ENCODE data around the gene KDM1B. TPM values are rescaled to one million over a fixed set of nuclear protein-coding genes. Genes with fewer than 3 reads are reported as not detected.

Gene KDM1B
- total and polyA plus RNA-seq, 2 donors (not counting 1 experiment from before 2014, with no cell fraction given), result 12.0 to 26.1 TPM

DNA sequence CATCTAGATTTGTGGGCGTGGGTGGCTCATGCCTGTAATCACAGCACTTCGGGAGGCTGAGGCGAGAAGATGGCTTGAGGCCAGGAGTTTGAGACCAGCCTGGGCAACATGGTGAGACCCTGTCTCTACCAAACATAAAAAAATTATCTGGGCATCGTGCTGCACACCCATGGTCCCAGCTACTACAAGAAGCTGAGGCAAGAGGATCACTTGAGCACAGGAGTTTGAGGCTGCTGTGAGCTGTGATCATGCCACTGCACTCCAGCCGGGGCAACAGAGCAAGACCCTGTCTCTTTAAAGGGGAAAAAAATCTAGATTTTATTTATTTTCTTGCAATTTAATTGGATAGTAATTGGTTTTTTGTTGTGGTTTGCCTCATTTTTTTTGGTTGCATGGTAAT is 55.5 kb downstream of the KDM1B start:
- no peak for TF ChIP-seq EZH2 (IDR thresholded peaks at IDR 0.05; ENCODE audit: low read length, missing control alignments)
- TF ChIP-seq, protein P1, sequence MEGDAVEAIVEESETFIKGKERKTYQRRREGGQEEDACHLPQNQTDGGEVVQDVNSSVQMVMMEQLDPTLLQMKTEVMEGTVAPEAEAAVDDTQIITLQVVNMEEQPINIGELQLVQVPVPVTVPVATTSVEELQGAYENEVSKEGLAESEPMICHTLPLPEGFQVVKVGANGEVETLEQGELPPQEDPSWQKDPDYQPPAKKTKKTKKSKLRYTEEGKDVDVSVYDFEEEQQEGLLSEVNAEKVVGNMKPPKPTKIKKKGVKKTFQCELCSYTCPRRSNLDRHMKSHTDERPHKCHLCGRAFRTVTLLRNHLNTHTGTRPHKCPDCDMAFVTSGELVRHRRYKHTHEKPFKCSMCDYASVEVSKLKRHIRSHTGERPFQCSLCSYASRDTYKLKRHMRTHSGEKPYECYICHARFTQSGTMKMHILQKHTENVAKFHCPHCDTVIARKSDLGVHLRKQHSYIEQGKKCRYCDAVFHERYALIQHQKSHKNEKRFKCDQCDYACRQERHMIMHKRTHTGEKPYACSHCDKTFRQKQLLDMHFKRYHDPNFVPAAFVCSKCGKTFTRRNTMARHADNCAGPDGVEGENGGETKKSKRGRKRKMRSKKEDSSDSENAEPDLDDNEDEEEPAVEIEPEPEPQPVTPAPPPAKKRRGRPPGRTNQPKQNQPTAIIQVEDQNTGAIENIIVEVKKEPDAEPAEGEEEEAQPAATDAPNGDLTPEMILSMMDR (conservative IDR thresholded peaks at IDR 0.05 in 1 of 2, IDR thresholded peaks at IDR 0.05 in 1 of 2; ENCODE audit: low read depth in 1 of 2, low read length in 2 of 2), result no peak
- Histone ChIP-seq H2AFZ (ENCODE audit: low read length) (no peak overlapping the region), H3K4me1 (ENCODE audit: control insufficient read depth, extremely low read depth, insufficient read depth, low read length) (no peaks in the 10 kb centered on the region), H3K36me3 (ENCODE audit: control insufficient read depth, insufficient read depth, low read length) (no peaks in the 10 kb centered on the region), H3K9me3 (ENCODE audit: control insufficient read depth, insufficient read depth, low read depth, low read length) (no peaks in the 10 kb centered on the region), H4K20me1 (ENCODE audit: control insufficient read depth, extremely low read depth, insufficient read depth, low read length) (no peaks in the 10 kb centered on the region), H3K79me2 (ENCODE audit: control insufficient read depth, insufficient read depth, low read length) (no peaks in the 10 kb centered on the region), H3K4me2 (ENCODE audit: extremely low read depth, insufficient read depth, low read length) (no peak overlapping the region), H3K27me3 (ENCODE audit: control insufficient read depth, insufficient read depth, low read length) (no peaks in the 10 kb centered on the region), H3K9ac (ENCODE audit: insufficient read depth, low read length) (no peak overlapping the region), H3K27ac (ENCODE audit: insufficient read depth, low read length) (no peak overlapping the region), H3K4me3 (replicated peaks in 1 of 4; ENCODE audit: control extremely low read depth in 1 of 4, insufficient read depth in 1 of 4, low read depth in 3 of 4, low read length in 4 of 4) (no peak overlapping the region)
- DNase-seq (ENCODE audit: low read depth in 2 of 2), result no peak

DNA sequence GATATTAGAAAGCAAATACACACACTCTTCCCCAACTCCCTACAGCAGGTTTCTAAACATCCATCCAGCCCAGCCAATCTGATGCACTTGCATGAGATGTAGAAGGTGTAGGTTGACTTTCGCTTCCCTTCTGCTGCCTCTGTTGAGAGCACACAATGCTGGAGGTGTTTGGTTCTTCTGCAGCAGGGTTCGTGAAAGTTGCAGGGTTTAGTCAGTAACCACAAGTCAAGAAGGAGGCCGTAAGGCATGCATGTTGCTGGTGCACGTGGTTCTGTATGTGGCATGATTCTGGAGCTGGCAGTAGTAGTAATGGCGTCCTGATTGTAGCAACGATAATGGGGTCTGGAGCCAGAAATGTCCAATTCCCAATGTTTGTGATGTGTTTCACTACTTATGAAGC is 56.1 kb downstream of the KDM1B start:
- Histone ChIP-seq H3K79me2 (ENCODE audit: control insufficient read depth, insufficient read depth, low read length) (no peaks in the 10 kb centered on the region), H3K9me3 (ENCODE audit: control insufficient read depth, insufficient read depth, low read depth, low read length) (no peaks in the 10 kb centered on the region), H2AFZ (ENCODE audit: low read length) (no peak overlapping the region), H3K4me3 (replicated peaks in 1 of 4; ENCODE audit: control extremely low read depth in 1 of 4, insufficient read depth in 1 of 4, low read depth in 3 of 4, low read length in 4 of 4) (no peak overlapping the region), H3K27ac (ENCODE audit: insufficient read depth, low read length) (no peak overlapping the region), H3K4me1 (ENCODE audit: control insufficient read depth, extremely low read depth, insufficient read depth, low read length) (no peaks in the 10 kb centered on the region), H3K9ac (ENCODE audit: insufficient read depth, low read length) (no peak overlapping the region), H3K27me3 (ENCODE audit: control insufficient read depth, insufficient read depth, low read length) (no peaks in the 10 kb centered on the region), H4K20me1 (ENCODE audit: control insufficient read depth, extremely low read depth, insufficient read depth, low read length) (no peaks in the 10 kb centered on the region), H3K36me3 (ENCODE audit: control insufficient read depth, insufficient read depth, low read length) (no peaks in the 10 kb centered on the region), H3K4me2 (ENCODE audit: extremely low read depth, insufficient read depth, low read length) (no peak overlapping the region)
- TF ChIP-seq, protein P1 (conservative IDR thresholded peaks at IDR 0.05 in 1 of 2, IDR thresholded peaks at IDR 0.05 in 1 of 2; ENCODE audit: low read depth in 1 of 2, low read length in 2 of 2), result no peak
- TF ChIP-seq EZH2 (IDR thresholded peaks at IDR 0.05; ENCODE audit: low read length, missing control alignments), result no peak
- DNase-seq (ENCODE audit: low read depth in 2 of 2), result no peak

DNA sequence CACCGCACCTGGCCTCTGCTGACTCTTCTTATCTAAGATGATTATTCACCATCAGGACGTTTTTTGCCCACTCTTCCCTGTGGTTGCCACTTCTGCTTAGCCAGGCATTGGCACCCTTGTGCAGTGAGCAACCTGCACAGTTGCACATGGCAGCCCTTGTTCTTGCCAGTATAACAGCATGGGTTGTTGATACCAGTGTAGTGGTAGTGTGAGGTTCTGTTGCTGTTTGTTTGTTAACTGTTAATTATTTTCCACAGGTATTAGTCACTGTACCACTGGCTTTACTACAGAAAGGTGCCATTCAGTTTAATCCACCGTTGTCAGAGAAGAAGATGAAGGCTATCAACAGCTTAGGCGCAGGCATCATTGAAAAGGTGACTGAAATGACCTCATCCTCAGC is 57.0 kb downstream of the KDM1B start:
- Histone ChIP-seq H3K4me1 (ENCODE audit: control insufficient read depth, extremely low read depth, insufficient read depth, low read length) (no peaks in the 10 kb centered on the region), H3K27ac (ENCODE audit: insufficient read depth, low read length) (no peak overlapping the region), H3K9ac (ENCODE audit: insufficient read depth, low read length) (no peak overlapping the region), H3K4me3 (replicated peaks in 1 of 4; ENCODE audit: control extremely low read depth in 1 of 4, insufficient read depth in 1 of 4, low read depth in 3 of 4, low read length in 4 of 4) (no peak overlapping the region), H3K27me3 (ENCODE audit: control insufficient read depth, insufficient read depth, low read length) (no peaks in the 10 kb centered on the region), H3K4me2 (ENCODE audit: extremely low read depth, insufficient read depth, low read length) (no peak overlapping the region), H4K20me1 (ENCODE audit: control insufficient read depth, extremely low read depth, insufficient read depth, low read length) (no peaks in the 10 kb centered on the region), H3K9me3 (ENCODE audit: control insufficient read depth, insufficient read depth, low read depth, low read length) (no peaks in the 10 kb centered on the region), H2AFZ (ENCODE audit: low read length) (no peak overlapping the region), H3K36me3 (ENCODE audit: control insufficient read depth, insufficient read depth, low read length) (no peaks in the 10 kb centered on the region), H3K79me2 (ENCODE audit: control insufficient read depth, insufficient read depth, low read length) (no peaks in the 10 kb centered on the region)
- TF ChIP-seq, protein P1 (conservative IDR thresholded peaks at IDR 0.05 in 1 of 2, IDR thresholded peaks at IDR 0.05 in 1 of 2; ENCODE audit: low read depth in 1 of 2, low read length in 2 of 2), result no peak
- TF ChIP-seq EZH2 (IDR thresholded peaks at IDR 0.05; ENCODE audit: low read length, missing control alignments), result no peak
- DNase-seq (ENCODE audit: low read depth in 2 of 2), result no peak
